SK-N-SH treated with all-trans-retinoic acid at 6 μM for 48 hours (cell line): ENCODE results near the gene LRCH1.

Source experiments
- ATAC-seq: fragments of 200-7000 bp; cut with Tn5 transposase; 3 replicates; pipeline ENCODE4 v1.9.1; 2020; ENCODE audit warnings: mild to moderate bottlenecking, moderate library complexity
- ARNTL ChIP-seq: fragments of 450-650 bp; formaldehyde crosslinking; IDR thresholded peaks from 2 replicates; pipeline ENCODE4 v1.5.0; 2020; ENCODE audit warnings: low read depth, mild to moderate bottlenecking, moderate library complexity, borderline replicate concordance
- BACH2 ChIP-seq: fragments of 250-450 bp; sonication (Bioruptor Pico); IDR thresholded peaks from 2 replicates; pipeline ENCODE4 v1.9.0; 2021; ENCODE audit warnings: mild to moderate bottlenecking, borderline replicate concordance
- CSDC2 ChIP-seq: fragments of 250-450 bp; sonication (Bioruptor Pico); IDR thresholded peaks from 2 replicates; pipeline ENCODE4 v1.5.0; 2020; ENCODE audit warnings: mild to moderate bottlenecking, moderate library complexity
- ESRRG ChIP-seq: fragments of 250-450 bp; sonication (Bioruptor Pico); IDR thresholded peaks from 2 replicates; pipeline ENCODE4 v1.6.1; 2021; ENCODE audit warnings: mild to moderate bottlenecking
- GLIS3 ChIP-seq: fragments of 250-450 bp; sonication (Bioruptor Pico); IDR thresholded peaks from 2 replicates; pipeline ENCODE4 v1.5.0; 2020; ENCODE audit warnings: mild to moderate bottlenecking, moderate library complexity
- ISL1 ChIP-seq: fragments of 250-450 bp; sonication (Bioruptor Pico); IDR thresholded peaks from 2 replicates; pipeline ENCODE4 v2.1.2; 2022; ENCODE audit warnings: mild to moderate bottlenecking, moderate library complexity
- OSR1 ChIP-seq: fragments of 250-450 bp; sonication (Bioruptor Pico); IDR thresholded peaks from 2 replicates; pipeline ENCODE4 v1.8.0; 2022; ENCODE audit warnings: moderate library complexity, mild to moderate bottlenecking, inconsistent platforms
- PPARA ChIP-seq: fragments of 250-450 bp; sonication (Bioruptor Pico); IDR thresholded peaks from 2 replicates; pipeline ENCODE4 v1.5.0; 2020; ENCODE audit warnings: mild to moderate bottlenecking, borderline replicate concordance
- RARB ChIP-seq: fragments of 250-450 bp; sonication (Bioruptor Pico); IDR thresholded peaks from 2 replicates; pipeline ENCODE4 v1.8.0; 2021; ENCODE audit warnings: mild to moderate bottlenecking, moderate library complexity
- SNAI2 ChIP-seq: fragments of 250-450 bp; sonication (Bioruptor Pico); IDR thresholded peaks from 2 replicates; pipeline ENCODE4 v1.5.0; 2020; ENCODE audit warnings: mild to moderate bottlenecking, moderate library complexity
- TCF4 ChIP-seq: fragments of 250-450 bp; sonication (Bioruptor Pico); IDR thresholded peaks from 2 replicates; pipeline ENCODE4 v1.8.0; 2021; ENCODE audit warnings: mild to moderate bottlenecking, moderate library complexity, borderline replicate concordance
- TOX ChIP-seq: fragments of 250-450 bp; sonication (Bioruptor Pico); IDR thresholded peaks from 2 replicates; pipeline ENCODE4 v1.8.0; 2021; ENCODE audit warnings: mild to moderate bottlenecking, moderate library complexity, borderline replicate concordance
- ZC3H10 ChIP-seq: fragments of 250-450 bp; sonication (Bioruptor Pico); IDR thresholded peaks from 2 replicates; pipeline ENCODE4 v1.5.1; 2021; ENCODE audit warnings: mild to moderate bottlenecking, moderate library complexity
- ZFP30 ChIP-seq: fragments of 450-650 bp; formaldehyde crosslinking; IDR thresholded peaks from 2 replicates; pipeline ENCODE4 v1.5.0; 2022; ENCODE audit warnings: mild to moderate bottlenecking, moderate library complexity
- ZNF70 ChIP-seq: fragments of 450-650 bp; formaldehyde crosslinking; IDR thresholded peaks from 2 replicates; pipeline ENCODE4 v1.5.0; 2020; ENCODE audit warnings: mild to moderate bottlenecking, moderate library complexity
- ZNF8 ChIP-seq: fragments of 450-650 bp; formaldehyde crosslinking; IDR thresholded peaks from 2 replicates; pipeline ENCODE4 v1.5.0; 2020; ENCODE audit warnings: mild to moderate bottlenecking, moderate library complexity
- TF ChIP-seq, protein P1 (sequence below): fragments of 250-450 bp; sonication (Bioruptor Pico); IDR thresholded peaks from 2 replicates; pipeline ENCODE4 v1.8.0; 2020; ENCODE audit warnings: mild to moderate bottlenecking, moderate library complexity, borderline replicate concordance
- TF ChIP-seq, protein P2 (sequence below): fragments of 250-450 bp; sonication (Bioruptor Pico); IDR thresholded peaks from 2 replicates; pipeline ENCODE4 v1.5.1; 2020; ENCODE audit warnings: low read depth, mild to moderate bottlenecking, moderate library complexity
- TF ChIP-seq, protein P3 (sequence below): fragments of 250-450 bp; sonication (Bioruptor Pico); IDR thresholded peaks from 2 replicates; pipeline ENCODE4 v1.5.0; 2020; ENCODE audit warnings: mild to moderate bottlenecking, moderate library complexity
- TF ChIP-seq, protein P4 (sequence below): fragments of 250-450 bp; sonication (Bioruptor Pico); IDR thresholded peaks from 2 replicates; pipeline ENCODE4 v1.5.1; 2021; ENCODE audit warnings: mild to moderate bottlenecking, moderate library complexity
- TF ChIP-seq, protein P5 (sequence below): fragments of 250-450 bp; sonication (Bioruptor Pico); IDR thresholded peaks from 2 replicates; pipeline ENCODE4 v1.8.0; 2021; ENCODE audit warnings: low read depth, mild to moderate bottlenecking, moderate library complexity, borderline replicate concordance

Gene LRCH1

DNA sequence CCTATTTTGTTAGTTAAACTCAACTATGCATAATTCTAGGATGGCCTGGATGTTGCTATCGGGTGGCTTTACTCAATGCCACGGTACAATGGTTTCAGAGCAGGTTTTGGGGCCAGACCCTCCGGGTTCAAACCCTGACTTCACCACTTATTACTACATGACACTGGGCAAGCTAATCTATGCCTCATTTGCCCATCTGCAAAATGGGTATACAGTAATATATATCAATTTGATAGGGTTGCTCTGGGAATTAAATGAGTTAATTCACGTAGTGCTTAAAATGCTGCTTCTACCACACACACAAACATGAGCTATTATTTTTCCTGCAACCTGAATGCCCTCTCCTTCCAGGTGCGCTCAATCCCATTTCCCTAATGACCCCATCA is 243.2 kb downstream of the LRCH1 start:
- no peak for ATAC-seq
- TF ChIP-seq RARB (CRISPR knock-in tag) (no peak), BACH2 (CRISPR knock-in tag) (no peak), ISL1 (no peak), ZNF70 (CRISPR knock-in tag) (no peak), ZC3H10 (no peak), ESRRG (no peak)
- TF ChIP-seq, protein P1, sequence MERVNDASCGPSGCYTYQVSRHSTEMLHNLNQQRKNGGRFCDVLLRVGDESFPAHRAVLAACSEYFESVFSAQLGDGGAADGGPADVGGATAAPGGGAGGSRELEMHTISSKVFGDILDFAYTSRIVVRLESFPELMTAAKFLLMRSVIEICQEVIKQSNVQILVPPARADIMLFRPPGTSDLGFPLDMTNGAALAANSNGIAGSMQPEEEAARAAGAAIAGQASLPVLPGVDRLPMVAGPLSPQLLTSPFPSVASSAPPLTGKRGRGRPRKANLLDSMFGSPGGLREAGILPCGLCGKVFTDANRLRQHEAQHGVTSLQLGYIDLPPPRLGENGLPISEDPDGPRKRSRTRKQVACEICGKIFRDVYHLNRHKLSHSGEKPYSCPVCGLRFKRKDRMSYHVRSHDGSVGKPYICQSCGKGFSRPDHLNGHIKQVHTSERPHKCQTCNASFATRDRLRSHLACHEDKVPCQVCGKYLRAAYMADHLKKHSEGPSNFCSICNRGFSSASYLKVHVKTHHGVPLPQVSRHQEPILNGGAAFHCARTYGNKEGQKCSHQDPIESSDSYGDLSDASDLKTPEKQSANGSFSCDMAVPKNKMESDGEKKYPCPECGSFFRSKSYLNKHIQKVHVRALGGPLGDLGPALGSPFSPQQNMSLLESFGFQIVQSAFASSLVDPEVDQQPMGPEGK, result no peak

DNA sequence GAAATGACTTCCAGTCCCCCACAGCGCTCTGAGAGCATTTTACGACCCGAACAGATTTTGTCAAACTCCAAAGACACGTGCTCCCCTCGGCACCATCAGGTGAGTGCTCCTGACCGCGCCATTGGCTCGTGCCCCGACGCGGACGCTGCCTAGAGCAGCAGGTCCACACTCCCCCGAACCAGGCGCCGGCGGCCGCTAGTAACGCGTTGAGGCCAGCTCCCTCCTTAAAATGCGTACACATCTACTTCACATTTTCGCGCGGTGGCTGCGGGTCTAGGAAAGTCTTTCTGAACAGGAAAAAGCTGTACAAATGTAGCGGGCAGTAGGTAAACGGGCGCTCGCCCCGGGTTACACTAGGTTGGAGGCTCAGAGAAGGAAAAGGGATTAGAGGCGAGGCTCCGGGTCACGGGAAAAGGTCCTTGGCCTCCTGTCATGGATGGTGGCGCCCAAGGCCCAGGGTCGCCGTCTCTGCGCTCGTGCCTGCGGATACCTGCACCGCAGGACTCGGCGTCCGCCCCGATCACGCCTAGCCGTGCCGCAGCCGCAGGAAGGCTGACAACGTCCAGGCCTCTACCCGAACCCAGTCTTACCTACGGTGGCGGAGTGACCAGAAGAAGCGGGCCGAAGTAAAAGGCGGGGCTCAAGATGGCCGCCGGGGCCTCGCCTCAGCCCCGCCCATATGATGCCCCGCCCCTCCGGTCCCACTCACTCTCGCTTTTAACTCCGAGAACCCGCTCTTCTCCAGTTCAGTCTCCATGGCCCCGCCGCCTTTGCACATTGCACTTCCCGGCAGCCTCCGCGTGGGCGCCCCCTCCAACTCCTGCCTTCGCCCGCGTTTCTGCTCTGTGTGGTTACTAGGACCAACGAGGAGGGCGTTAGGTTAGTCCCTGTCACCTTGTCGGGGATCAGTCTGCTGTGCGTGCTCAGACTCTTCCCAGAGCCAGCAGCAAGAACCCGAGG is 243.8 kb downstream of the LRCH1 start, which contains the start of gene ESD:
ESD (minus strand) TSS at position 647 of the 960 bp plus-strand sequence. CDS start 5,748 bp downstream, outside the sequence.
- peak; percentile 98 for ATAC-seq
- TF ChIP-seq ESRRG, result no peak
- TF ChIP-seq SNAI2 (CRISPR knock-in tag), result peak; percentile 65; the same call in 1 of the 2 replicates
- TF ChIP-seq ISL1, result no peak
- no peak for TF ChIP-seq ZNF8 (CRISPR knock-in tag)

DNA sequence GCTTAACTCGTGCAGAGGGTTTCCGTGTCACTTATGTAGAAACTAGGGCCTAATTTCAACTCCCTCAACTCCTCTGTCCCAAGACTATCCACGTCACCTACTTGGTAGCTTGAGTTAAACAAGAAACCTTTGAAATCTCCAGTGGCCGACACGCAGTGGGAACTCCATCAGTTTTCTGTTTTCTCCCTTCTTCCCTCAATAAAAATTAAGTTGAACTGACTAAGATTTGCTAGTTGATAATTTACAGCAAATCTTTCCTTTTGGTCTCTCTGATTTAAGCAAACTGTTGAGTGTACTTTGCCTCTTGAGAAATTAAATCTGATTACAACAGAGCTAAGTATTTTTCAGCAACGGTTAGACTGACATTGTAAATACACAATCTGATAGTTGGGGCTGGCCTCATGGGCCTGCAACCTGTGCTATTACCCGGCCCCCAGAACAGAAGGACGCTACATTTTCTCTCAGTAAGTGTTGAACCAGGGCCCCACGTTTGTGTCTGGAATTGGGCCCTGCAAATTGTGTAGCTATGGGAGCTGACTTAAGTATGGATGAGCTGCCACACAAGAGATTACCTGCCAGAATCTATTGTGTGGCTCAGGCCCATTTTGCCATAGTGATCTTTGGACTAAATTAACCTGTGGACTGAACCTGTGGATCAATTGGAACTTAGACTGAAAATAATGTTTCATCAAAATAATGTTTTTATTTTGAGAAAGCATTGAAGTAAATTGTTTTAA is 244.7 kb downstream of the LRCH1 start:
- no peak for ATAC-seq
- TF ChIP-seq GLIS3 (CRISPR knock-in tag) (no peak), ISL1 (no peak)
- TF ChIP-seq, all 23 proteins: peak for 0

DNA sequence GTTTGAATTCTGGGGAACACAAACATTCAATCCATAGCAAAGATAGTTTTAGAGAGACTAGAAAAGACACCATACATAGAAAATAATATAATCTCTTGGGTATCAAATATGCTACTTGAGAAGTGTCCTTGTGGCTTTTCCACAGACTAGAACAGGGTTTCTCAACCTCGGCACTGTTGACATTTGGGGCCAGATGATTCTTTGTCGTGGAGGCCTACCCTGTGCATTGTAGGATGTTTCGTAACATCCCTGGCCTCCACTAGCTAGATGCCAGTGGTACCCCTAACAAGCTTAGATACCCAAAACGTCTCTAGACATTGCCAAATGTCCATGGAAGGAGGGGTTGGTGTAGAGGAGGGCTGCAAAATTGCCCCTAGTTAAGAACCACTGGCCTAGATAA is 246.2 kb downstream of the LRCH1 start:
- TF ChIP-seq PPARA (no peak), ZNF8 (CRISPR knock-in tag) (no peak), ISL1 (no peak), ARNTL (no peak), OSR1 (CRISPR knock-in tag) (no peak), CSDC2 (no peak), BACH2 (CRISPR knock-in tag) (no peak)
- TF ChIP-seq, protein P1, result no peak
- ATAC-seq, result no peak

DNA sequence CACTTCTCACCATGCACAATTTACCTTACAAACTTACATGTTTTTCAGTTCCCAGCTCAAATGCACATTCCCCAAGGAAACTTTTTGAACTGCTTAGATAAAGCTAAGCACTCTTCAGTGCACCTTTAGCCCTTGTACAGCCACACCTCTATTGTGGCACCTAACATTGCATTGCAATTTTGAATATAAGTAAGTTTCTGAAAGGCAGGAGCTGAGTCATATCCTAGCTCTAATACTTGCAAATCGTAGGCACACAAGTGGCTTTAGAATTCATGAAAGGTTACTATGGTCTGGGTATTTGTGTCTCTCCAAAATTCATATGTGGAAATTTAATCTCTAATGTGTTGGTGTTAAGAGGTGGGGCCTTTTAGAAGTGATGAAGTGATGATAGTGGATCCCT is 248.9 kb downstream of the LRCH1 start:
- no peak for ATAC-seq
- TF ChIP-seq TOX (CRISPR knock-in tag) (no peak), ESRRG (no peak), ZNF70 (CRISPR knock-in tag) (no peak), ZFP30 (no peak), SNAI2 (CRISPR knock-in tag) (no peak), PPARA (no peak), ARNTL (no peak), ZC3H10 (no peak), BACH2 (CRISPR knock-in tag) (no peak), RARB (CRISPR knock-in tag) (no peak), ZNF8 (CRISPR knock-in tag) (no peak), TCF4 (CRISPR knock-in tag) (no peak), GLIS3 (CRISPR knock-in tag) (no peak), OSR1 (CRISPR knock-in tag) (no peak)
- TF ChIP-seq, protein P2, sequence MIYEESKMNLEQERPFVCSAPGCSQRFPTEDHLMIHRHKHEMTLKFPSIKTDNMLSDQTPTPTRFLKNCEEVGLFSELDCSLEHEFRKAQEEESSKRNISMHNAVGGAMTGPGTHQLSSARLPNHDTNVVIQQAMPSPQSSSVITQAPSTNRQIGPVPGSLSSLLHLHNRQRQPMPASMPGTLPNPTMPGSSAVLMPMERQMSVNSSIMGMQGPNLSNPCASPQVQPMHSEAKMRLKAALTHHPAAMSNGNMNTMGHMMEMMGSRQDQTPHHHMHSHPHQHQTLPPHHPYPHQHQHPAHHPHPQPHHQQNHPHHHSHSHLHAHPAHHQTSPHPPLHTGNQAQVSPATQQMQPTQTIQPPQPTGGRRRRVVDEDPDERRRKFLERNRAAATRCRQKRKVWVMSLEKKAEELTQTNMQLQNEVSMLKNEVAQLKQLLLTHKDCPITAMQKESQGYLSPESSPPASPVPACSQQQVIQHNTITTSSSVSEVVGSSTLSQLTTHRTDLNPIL (CRISPR knock-in tag), result no peak
- TF ChIP-seq, protein P3, sequence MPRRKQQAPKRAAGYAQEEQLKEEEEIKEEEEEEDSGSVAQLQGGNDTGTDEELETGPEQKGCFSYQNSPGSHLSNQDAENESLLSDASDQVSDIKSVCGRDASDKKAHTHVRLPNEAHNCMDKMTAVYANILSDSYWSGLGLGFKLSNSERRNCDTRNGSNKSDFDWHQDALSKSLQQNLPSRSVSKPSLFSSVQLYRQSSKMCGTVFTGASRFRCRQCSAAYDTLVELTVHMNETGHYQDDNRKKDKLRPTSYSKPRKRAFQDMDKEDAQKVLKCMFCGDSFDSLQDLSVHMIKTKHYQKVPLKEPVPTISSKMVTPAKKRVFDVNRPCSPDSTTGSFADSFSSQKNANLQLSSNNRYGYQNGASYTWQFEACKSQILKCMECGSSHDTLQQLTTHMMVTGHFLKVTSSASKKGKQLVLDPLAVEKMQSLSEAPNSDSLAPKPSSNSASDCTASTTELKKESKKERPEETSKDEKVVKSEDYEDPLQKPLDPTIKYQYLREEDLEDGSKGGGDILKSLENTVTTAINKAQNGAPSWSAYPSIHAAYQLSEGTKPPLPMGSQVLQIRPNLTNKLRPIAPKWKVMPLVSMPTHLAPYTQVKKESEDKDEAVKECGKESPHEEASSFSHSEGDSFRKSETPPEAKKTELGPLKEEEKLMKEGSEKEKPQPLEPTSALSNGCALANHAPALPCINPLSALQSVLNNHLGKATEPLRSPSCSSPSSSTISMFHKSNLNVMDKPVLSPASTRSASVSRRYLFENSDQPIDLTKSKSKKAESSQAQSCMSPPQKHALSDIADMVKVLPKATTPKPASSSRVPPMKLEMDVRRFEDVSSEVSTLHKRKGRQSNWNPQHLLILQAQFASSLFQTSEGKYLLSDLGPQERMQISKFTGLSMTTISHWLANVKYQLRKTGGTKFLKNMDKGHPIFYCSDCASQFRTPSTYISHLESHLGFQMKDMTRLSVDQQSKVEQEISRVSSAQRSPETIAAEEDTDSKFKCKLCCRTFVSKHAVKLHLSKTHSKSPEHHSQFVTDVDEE (CRISPR knock-in tag), result no peak
- TF ChIP-seq, protein P4, sequence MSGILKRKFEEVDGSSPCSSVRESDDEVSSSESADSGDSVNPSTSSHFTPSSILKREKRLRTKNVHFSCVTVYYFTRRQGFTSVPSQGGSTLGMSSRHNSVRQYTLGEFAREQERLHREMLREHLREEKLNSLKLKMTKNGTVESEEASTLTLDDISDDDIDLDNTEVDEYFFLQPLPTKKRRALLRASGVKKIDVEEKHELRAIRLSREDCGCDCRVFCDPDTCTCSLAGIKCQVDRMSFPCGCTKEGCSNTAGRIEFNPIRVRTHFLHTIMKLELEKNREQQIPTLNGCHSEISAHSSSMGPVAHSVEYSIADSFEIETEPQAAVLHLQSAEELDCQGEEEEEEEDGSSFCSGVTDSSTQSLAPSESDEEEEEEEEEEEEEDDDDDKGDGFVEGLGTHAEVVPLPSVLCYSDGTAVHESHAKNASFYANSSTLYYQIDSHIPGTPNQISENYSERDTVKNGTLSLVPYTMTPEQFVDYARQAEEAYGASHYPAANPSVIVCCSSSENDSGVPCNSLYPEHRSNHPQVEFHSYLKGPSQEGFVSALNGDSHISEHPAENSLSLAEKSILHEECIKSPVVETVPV, result no peak
- TF ChIP-seq, protein P5, sequence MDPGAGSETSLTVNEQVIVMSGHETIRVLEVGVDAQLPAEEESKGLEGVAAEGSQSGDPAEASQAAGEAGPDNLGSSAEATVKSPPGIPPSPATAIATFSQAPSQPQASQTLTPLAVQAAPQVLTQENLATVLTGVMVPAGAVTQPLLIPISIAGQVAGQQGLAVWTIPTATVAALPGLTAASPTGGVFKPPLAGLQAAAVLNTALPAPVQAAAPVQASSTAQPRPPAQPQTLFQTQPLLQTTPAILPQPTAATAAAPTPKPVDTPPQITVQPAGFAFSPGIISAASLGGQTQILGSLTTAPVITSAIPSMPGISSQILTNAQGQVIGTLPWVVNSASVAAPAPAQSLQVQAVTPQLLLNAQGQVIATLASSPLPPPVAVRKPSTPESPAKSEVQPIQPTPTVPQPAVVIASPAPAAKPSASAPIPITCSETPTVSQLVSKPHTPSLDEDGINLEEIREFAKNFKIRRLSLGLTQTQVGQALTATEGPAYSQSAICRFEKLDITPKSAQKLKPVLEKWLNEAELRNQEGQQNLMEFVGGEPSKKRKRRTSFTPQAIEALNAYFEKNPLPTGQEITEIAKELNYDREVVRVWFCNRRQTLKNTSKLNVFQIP (CRISPR knock-in tag), result no peak
